Ecto neural progenitor cell (in vitro differentiated cells): ENCODE measurements around the gene NFIA.
"Not testable (repeated sequence)": the region's sequence is repeated elsewhere in the genome, so short reads cannot be mapped to it uniquely, and the experiment has no call there.

Source experiments
- DNase-seq: peaks from one replicate; pipeline ENCODE4 v3.0.0-alpha.2; 2018; ENCODE audit warnings: low spot score

Gene NFIA

DNA sequence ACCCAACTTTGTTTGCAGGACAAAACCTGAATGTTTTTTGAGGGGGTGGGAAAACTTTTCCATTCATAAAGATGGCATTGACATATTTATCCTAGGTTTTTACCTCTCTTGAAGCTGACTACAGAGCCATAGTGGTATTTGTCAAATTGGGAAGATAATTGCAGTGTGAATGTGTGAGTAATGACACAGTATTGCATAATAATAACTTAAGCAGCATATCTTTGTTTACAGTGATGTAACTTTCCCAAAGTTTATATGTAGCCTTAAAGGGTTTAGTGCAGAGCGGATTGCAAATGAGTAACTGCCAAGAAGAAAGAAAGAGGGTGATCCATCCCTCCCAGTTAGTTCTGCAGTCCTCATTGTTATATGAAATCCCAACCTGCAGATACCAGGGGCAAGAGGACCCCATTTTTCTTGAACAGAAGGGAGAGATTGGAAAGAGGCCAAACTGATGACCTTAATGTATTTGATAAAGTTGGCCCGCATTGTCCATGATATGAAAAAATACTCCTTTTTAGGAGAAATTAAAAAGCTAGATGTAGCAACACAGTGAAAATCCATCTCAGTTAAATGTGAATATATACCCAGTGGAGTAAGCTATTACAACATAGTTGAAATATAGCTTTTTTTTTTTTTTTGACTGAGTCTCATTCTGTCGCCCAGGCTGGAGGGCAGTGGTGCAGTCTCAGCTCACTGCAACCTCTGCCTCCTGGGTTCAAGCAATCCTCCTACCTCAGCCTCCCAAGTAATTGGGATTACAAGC is 23.7 kb upstream of the NFIA start:
- no peak for DNase-seq

DNA sequence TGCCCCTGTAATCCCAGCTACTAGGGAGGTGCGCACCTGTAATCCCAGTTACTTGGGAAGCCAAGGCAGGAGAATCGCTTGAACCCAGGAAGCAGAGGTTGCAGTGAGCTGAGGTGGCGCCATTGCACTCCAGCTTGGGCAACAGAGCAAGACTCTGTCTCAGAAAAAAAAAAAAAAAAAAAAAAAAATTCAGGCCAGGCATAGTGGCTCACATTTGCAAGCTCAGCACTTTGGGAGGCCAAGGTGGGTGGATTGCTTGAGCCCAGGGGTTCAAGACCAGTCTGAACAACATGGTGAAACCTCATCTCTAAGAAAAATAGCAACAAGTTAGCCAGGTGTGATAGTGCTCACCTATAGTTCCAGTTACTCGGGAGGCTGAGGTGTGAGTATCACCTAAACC is 20.8 kb upstream of the NFIA start:
- DNase-seq: not testable (repeated sequence)

DNA sequence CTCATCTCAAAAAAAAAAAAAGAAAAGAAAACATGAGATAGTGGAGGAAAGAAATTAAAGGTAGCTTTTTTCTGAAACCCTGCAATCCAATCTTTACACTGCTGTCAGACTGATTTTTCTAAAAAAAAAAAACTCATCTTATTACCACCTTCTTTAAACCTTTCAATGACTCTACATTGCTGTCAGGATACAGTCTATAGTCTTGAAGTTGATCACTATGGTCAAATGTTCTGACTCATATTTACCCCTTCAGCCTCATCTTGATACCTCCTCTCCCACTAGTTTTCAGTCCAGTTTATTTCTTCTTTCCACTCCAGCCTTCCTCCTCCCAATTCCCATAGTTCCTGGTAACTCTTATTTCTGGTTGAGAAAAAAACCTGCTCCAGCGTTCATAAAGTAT is 17.7 kb upstream of the NFIA start:
- no peak for DNase-seq

DNA sequence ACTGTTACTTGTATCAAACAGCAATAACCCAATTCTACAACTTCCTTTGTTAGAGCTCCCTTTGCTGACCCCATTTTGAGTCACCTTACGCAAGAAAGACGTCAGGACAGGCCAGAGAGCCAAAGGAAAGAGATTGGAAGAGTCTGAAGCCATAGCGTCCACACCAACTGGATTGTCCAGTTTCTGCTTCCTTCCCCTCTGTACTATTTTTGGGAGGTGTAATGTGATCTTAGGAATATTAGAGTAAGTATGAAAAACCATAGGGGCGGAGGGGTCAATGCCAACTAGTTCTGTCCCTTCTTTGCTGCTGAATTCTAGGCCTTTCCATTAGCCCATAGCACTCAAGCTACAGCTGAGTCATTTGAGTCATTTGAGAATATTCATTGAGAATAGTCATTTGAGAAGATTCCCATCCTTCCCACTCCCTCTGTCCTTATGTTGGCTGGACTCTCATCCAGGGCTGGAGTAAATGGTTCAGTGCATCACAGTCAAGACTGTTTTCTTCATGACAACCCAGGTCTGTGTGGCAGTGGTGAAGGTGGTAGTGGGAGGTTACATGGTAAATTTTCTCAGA is 14.8 kb upstream of the NFIA start:
- DNase-seq: no peak

DNA sequence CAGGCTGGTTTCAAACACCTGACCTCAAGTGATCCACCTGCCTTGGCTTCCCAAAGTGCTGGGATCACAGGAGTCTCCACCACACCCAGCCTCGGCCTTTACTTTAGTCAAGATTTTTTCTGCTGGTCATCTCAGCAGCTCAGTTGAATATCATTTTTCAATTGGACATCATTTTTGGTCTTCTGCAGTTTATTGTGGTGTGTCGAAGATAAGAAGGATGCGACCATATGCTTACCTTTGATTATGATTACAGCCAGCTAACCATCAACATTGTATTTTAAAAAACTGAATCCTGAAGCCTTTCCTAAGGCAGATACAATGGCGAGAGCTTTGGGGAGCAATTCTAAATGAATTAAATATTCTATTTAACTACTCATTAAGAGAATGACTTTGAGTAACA is 12.3 kb upstream of the NFIA start:
- DNase-seq: no peak

DNA sequence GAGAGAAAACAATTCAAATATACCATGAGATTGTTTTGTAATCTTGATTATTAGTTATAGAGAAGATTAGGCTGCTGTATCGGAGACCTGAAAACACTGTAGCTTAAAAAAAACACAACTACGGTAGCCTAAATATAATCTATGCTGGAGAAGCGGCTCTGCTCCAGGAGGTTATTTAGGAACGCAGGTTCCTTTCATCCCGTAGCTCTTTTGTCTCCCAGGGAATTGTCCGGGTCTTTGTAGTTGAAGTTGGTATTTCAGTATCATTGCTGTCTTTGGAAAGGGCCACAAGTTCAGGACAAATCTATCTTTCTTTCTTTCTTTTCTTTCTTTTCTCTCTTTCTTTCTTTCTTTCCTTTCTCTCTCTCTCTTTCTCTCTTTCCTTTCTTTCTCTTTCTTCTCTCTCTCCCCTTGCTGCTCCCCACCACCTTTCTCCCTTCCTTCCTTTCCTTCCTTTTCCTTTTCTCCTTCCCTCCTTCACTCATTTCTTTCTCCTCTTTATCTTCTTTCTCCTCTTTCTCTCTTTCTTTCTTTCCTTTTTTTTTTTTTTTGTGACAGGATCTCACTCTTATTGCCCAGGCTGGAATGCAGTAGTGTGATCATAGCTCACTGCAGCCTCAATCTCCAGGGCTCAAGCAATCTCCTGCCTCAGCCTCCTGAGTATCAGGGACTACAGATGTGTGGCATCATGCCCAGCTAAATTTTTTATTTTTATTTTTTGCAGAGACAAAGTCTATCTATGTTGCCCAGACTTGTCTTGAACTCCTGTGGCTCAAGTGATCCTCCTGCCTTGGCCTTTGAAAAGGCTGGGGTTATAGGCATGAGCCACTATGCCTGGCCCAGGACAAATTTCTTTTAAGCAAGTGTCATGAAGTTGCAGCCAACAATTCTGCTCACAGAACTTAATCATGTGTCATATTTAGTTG is 10.9 kb upstream of the NFIA start:
- no peak for DNase-seq

DNA sequence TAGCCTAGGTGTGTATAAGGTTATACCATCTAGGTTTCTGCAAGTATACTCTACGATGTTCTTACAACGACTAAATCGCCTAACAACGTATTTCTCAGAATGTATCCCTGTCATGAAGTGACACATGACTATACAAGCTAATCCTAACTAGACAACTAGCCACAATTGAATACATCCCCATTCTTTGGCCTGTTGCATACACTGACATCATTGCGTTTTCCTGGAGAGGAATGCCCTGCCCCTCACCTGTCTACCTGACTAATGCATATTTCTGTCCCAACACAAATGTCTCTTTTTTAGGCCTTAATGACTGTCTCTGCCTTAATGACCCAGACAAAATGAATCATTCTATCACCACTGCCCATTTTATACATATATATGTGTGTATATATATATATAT is 8.5 kb upstream of the NFIA start:
- no peak for DNase-seq

DNA sequence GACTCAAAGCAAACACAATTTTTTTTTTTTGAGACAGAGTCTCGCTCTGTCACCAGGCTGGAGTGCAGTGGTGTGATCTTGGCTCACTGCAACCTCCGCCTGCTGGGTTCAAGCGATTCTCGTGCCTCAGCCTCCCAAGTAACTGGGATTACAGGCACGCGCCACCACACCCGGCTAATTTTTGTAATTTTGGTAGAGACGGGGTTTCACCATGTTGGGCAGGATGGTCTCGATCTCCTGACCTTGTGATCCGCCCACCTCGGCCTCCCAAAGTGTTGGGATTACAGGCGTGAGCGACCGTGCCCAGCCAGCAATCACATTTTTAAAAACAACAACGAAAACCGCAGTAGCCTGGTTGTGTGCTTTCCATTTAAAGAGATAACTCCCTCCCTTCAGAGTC is 6.5 kb upstream of the NFIA start:
- not testable (repeated sequence) for DNase-seq

DNA sequence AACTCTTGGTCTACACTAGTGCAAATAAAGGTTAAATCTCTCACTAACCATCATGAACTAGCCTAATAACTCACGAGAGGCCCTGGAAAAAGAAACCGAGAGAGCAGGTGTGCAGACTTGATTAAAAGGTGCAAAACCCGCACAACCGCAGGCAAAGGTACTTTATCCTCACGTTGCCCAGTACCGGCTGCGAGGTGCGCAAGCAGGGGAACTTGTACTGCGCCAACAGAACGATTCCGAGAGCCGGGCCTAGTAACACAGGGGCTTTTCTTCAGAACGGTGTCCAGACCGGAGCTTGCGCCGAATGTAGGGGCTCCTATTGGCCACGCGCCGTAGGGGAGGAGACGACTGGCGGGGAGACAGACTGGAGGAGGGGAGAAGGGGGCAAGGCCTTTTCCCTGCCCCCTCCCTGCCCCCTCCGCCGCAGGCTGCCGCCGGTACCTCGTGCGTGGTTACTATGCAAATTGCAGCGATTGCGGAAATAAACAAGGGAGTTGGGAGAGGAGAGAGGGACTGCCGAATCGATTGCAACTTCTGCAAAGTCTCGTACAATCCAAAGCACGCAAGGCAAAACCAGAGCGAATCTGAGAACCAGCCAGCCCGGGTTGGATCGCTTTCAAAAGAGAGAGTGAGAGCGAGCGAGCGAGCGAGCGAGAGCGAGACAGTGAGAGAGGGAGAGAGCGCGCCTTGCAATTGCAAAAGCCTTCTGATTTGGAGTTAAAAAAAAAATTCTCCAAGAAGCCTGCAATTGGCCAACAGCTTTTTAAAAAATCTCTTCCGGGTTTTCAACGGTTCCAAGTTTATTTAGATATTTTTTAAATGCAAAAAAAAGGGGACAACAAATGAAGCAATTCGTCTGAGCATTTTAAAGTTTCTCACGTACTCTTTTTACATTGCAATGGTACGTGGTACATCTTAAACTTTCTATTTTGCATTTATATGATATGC is 5.4 kb upstream of the NFIA start:
- peak; percentile 93 for DNase-seq

DNA sequence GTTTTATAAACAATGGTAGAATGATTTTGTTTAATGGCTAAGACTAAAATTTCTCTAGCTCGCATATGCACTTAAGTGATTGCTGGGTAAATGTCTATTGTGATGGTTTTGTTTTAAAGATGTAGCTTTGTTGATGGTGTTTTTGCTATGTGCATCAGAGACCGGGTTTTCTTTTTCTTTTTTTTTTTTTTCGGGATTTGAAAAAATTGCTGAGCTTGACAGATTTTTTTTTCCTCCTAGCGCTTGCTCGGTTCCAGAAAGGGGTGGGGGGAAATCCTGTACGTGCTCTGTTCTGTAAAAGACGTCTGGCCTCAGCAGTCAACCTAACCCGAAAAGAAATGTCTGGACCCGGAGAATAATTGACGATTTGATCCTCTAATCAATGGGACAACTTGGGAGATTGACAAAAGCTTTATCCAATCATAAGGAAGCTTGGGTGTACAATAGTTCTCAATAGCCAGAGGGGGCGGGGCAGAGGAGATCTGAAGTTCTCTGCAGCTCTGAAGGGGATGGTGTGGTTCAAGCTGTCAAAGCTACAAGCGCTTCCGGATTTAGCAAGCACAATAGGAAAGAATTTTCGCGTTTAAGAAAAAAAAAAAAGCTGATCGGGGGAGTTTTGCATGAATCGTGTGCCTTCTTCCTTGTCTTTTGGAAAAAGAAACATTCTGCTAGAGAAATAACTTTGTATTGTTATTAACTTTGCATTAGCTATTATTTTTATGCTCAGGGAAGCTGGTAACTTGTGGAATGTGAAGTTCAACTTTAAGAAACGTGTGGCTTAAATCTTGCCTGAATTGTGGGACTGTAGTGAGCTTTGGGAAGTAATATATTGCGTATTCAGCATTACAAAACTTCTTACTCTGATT is 4.5 kb upstream of the NFIA start:
- DNase-seq: peak; percentile 84

DNA sequence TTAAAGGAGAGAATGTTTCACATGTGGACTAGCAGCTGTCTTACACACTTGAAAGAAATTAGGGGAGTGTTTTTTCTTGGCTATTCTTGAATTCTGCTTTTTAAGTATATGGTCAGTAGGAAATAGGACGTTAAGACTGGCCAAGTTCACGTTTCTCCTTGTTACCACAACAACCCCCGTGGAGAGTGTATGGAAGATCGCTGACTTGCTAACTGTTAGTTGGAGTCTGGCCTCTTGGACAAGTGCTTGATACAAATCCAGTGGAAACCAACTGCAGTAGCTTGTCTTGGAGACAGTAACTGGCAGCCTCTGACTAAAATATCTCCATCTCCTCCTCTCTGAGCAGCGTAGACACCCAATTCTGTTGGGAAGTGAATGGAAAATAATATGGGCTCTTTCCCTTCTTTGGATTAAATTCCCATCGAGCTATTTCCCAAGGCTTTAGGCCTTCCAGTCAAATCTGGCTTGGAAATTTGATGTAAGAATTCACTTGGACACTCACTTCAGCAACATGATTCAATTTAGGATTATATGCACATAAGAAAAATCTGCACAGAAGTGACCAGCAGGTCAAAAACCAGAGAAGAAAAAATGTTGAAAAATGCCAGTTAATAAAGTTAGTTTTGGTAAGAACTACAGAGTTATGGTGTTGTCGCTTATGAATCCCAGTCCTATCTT is 3.6 kb upstream of the NFIA start:
- DNase-seq: no peak

DNA sequence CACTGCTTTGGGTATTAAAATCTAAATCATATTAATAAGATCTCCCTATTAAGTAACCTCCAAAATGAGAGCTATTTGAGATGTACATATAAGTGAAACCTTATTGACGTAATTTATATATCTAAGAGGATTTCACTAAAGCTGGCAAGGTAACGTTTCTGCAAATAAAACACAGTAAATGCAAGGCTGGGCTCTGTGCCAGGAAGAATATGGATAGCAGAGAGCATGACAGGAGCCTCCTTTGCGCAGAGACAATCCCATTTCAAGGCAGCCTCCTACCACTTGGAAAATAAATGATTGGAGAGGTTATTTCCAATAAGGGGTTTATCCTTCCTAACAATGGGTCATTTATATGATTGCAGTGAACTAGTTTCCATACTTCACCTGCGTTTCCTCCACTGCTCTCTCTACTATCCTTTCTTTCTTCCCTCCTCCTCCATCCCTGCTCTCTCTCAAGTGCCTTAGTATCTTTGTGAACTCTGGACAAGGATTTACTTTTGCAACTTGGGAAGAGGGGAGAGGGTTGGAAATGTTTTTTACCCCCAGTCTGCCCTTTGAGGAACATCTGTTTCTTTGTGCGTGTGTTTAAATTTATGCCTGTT is 3.0 kb upstream of the NFIA start:
- DNase-seq: no peak

DNA sequence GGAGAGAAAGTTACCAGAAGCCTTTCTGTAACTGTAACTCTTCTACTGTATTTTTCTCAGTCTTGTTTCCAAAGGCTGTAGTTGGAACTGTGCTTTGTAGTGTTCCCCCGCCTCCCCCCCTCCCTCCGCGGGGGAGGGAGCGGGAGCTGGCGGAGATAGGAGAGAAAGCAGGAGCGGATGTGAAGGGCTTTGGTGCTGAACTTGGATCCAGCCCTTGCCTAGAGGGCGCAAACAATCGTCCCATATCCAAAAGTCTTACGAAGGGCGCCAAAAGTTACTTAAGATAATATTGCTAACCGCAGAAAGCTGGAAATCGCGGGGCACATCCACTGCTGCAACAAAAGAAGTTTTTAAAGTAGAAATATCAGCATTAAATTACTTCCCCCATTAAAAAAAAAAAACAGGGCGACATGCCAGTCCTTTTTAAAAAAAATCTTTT is 2.4 kb upstream of the NFIA start:
- DNase-seq: no peak

DNA sequence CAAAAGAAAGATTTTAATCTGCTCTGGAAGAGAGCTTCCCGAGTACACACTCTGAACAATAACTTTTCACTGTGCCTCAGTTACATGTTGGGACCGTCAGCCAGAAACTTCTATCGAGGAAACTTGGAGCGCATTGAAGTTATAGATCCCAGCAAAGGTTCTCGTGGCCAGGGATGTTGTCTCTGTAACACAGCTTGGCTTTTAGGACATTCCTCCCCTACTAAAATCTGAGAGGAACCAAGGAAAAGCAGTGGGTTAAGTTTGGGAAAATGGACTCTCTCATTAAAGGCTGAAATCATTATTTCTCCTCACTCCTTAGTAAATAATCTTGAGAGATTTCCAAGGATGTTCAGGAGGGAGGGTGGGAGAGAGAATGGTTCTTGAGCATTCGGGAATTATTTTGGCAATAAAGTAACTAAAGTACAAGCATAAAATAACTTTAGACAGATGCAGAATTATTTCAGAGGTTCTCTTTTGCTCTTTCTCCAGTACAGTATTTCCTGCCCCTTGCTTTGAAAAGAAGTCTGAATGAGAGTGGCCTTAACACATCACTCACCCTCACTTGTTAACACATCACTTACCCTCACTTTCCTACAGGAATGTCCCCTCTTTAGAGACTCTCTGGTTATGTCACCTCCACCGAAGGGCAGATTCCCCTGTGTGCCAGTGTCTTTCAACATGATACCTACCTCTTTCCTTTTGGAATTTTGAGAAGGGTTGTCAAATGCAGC is 1.8 kb upstream of the NFIA start:
- no peak for DNase-seq

DNA sequence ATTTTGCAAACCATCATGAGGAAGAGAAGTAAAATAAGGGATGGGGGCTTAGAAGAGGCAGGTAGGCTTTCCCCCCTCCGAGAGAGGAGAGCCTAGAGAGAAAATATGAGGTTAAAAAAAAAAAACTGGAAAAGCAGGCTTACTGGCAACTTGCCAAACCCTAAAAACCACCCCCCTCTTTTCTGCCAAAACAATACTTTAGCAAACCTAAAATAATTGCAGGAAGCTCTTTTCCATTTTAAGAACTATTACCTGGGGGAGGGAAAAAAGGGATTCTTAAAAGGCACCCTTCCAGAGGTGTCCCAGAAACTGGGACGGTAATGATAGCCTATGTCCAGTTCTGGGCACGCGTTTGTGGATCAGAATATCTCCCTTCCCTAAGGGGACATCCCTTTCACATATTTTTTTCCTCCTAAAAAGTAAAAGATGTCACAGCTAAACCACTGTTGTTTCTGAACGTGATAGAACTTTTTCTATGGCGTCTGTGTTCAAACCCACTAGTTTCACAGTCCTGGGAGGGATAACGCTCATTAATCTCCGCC is 1.1 kb upstream of the NFIA start:
- no peak for DNase-seq

DNA sequence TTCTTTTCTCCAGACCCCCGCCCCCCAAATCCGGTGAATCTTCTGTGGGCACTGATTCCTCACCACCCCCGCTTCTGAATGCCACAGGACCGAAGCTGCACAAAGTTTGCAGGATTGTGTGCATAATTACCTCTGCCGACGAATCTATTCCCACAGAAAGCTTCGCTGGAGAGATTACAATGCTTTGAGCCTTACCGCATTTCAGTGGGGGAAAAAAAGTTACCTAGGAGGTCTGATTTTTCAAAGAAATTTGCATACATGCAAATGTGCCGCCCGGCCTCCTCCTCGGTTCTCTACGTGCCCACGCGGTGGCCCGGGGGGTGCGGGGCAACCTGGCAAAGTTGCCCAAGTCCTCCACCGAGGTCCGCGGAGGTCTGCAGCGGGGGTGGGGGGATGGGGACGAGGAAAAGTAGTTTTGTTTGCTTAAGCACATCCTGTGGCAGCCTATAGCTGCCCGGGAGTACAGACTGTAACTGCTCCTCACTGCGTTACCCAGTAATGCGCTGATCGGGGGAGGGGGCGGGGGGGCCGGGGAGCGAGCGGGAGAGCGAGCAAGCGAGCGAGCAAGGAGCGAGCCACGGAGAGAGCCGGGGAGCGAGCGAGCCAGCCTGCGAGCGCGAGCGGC is 563 bp upstream of the NFIA start:
- peak; percentile 68 for DNase-seq

DNA sequence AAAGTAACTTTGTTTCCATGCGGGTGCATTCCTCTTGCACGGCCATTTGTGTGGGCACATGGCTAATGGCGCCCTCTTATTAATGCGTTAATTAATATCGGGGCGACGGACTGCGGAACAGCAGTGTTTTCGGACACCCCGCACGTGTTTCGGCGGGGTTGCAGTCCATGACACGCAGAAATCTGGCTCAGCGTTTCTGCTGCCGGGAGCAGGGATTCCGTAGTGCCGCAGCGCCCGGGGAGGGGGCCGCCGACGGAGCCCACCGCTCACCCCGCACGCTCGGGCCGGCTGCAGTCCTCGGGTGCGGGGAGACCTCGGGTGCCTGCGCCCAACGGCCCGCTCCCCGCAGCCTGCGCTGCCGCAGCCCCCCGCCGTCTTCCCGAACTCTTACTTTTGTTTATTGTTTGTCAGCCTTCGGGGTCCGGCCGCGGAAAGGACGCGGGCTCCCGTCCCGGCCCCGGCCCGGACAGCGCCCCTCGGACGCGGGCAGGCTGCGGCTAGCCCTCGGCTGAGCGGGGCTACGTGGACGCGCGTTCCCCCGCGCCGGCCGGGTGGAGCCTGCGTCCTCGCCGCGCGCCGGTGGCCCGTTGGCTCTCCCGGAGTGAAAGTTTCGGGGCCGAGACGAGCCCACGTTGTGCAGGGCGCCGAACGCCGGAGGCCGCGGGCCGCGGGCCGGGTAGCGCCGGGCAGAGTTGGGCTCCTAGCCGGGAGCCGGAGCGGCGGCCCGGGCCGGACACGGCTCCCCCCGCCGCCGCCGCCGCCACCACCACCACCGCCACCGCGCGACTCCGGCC is 849 bp downstream of the NFIA start:
- peak; percentile 67 for DNase-seq
